H1 (cell line): ENCODE results near the gene TEN1. TPM values are rescaled to one million over a fixed set of nuclear protein-coding genes. Genes with fewer than 3 reads are reported as not detected.

ENCODE experiments used
- CHD1 ChIP-seq: IDR thresholded peaks from 2 replicates; pipeline ENCODE4 v1.6.1; 2012; ENCODE audit warnings: low read depth, low read length, improper control_type of control experiment
- NANOG ChIP-seq: IDR thresholded peaks from 2 replicates; pipeline ENCODE4 v1.6.1; 2011; ENCODE audit warnings: low read length, low read depth, mild to moderate bottlenecking, inconsistent platforms; ENCODE audit not compliant: insufficient read depth, poor library complexity, severe bottlenecking
- RAD21 ChIP-seq, 2 experiments: IDR thresholded peaks in 1 of 2; conservative IDR thresholded peaks in 1 of 2; 2 replicates each; pipeline ENCODE4 v1.6.1; 2011; ENCODE audit warnings: low read depth in 2 of 2, low read length in 2 of 2, improper control_type of control experiment in 1 of 2, inconsistent platforms in 1 of 2, mild to moderate bottlenecking in 1 of 2, moderate library complexity in 1 of 2
- ZNF274 ChIP-seq: IDR thresholded peaks from 2 replicates; pipeline ENCODE4 v1.7.0; 2012; ENCODE audit warnings: low read length, borderline replicate concordance; ENCODE audit errors: extremely low read depth
- polyA plus RNA-seq, 7 experiments: library from polyadenylated mRNA; depleted of rRNA in 3 of 7; stranded (reverse) in 5 of 7; unstranded in 2 of 7; fragments of >200 nt in 5 of 7; fragments of 200-250 nt in 2 of 7; gene quantifications; 1 replicate in 5 of 7; 2 replicates in 1 of 7; 4 replicates in 1 of 7; pipeline versions ENCODE4 v1.2.1 to v1.2.3, GENCODE V29; 2011 to 2013; ENCODE audit warnings: missing spikeins in 2 of 7, mixed read lengths in 2 of 7
- total RNA-seq: library from RNA; stranded (reverse); fragmentation: NEBNext Ultra II Directional; extraction: Animal tissue kit (Norgen Biotek cat#: 25700); gene quantifications from 2 replicates; pipeline ENCODE4 v1.2.1, GENCODE V29; 2021

Gene TEN1
- total and polyA plus RNA-seq, 2 of the 8 experiments (the other 6 are each of a cell fraction or from before 2014, with no cell fraction given): 15.9 to 18.7 TPM

- TF ChIP-seq NANOG: no peak
- no peak for TF ChIP-seq ZNF274
- TF ChIP-seq RAD21 (IDR thresholded peaks at IDR 0.05 in 1 of 2, conservative IDR thresholded peaks at IDR 0.05 in 1 of 2; ENCODE audit: low read depth in 2 of 2, low read length in 2 of 2): no peak
- TF ChIP-seq CHD1: no peak
Measured at GRCh38 chr17:76013377-76013932, 34.4 kb downstream of the TEN1 start (continued).
